GM19328 (cell line): ENCODE data around the gene EHD4.

ENCODE experiments used
- ATAC-seq: cut with Tn5 transposase; IDR thresholded peaks from one replicate; pipeline ENCODE4 v1.9.1; 2021; ENCODE audit warnings: mild to moderate bottlenecking, moderate library complexity; ENCODE audit not compliant: unreplicated experiment

EHD4 gene

DNA sequence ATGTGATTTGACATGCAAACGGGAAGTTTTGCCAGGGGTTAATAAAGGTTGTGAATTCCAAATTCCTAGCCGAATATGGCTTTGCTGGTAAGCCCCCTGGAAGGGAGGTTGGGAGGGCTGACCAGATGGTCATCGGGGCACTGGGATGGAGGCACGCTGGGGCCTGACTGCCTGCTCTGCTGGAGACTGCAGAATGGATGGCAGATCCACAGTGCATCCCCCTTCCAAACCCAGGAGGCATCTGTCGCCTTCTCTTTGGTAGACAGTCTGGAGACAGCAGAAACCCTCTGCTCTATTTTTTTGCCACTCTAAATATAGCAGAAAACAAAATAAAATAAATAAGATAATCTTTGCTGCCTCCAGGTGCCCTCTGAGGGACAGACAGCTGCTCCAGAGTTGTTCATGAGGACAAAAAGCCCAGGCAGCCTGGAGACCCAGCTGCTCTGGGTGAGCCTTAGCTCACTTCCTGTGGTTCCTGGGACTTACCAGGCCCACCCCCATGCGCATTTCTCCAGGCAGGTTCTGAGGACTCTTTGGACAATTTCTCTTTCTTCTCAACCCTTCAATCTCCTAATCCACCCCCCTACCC, 72.4 kb downstream of the EHD4 start:
- no peak for ATAC-seq

DNA sequence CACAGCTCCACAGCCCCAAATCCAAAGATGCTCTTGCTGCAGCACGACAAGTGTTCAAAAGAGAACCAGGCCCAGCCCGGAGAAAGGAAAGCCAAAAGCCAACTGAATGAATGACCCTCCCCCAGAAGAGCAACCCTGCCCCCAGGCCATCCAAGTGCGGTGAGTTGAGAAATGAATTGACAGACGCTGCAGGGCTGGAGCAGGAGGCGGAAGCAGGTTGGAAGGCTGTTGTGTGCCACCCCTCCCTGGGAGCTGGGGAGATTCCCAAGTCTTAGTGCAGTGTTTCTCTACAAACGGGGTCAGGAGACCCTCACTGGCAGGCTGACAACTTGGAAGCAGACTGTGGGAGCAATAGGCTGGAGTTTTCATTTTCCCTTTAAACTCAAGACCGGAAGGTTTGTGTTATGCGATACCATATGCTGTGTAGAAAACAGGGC, 75.0 kb downstream of the EHD4 start:
- no peak for ATAC-seq

DNA sequence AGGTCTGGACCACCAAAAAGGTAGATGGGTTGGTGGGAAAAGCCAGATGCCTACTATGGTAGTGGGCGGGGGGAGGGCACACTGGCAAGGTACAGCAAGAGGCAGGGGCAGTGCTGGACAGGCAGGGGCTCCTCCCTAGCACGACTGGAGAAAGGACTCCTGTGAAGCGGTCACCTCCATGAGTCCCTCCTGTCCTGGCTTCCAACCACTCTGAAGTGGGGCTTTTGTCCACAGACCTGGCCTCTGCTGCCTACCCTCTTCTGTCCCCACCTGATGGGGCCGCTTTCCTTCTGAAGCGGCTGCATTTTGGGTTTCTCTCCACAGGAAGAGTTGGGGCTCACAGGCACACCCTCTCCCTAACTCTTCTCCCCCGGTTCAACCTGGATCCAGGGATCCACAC, 75.8 kb downstream of the EHD4 start:
- no peak for ATAC-seq

DNA sequence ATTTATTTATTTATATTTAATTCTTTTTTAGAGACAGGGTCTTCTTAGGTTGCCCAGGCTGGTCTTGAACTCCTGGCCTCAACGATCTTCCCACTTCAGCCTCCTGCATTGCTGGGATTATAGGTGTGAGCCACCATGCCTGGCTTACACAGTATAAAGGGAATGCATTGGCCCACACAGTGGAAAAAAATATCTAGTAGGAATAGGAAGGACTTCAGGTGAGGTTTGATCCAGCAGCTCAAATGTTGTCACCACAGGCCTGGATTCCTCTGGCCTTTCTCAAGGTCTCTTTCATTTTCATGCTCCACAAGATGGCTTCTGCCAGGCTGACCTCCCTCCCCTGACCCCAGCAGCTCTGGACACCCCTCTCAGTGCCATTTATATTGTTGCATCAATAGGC, 76.4 kb downstream of the EHD4 start:
- no peak for ATAC-seq

DNA sequence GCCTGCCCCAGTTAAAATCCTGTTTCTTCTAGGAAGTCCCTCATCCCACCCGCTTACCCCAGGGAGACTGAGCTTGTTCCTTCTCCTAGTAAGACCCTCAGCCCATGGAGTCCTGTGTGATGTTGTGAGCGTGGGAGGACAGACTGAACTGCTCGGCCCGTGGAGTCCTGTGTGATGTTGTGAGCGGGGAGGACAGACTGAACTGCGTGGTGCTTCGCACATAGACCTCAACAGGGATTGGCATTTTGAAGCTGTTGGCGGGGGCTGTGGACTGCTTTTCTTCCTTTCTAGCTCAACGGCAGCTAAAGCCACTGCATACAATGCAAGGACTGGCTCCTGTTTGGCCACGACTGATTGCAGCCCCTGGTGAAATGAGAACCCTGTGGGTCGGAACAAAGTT, 76.9 kb downstream of the EHD4 start:
- ATAC-seq: no peak

DNA sequence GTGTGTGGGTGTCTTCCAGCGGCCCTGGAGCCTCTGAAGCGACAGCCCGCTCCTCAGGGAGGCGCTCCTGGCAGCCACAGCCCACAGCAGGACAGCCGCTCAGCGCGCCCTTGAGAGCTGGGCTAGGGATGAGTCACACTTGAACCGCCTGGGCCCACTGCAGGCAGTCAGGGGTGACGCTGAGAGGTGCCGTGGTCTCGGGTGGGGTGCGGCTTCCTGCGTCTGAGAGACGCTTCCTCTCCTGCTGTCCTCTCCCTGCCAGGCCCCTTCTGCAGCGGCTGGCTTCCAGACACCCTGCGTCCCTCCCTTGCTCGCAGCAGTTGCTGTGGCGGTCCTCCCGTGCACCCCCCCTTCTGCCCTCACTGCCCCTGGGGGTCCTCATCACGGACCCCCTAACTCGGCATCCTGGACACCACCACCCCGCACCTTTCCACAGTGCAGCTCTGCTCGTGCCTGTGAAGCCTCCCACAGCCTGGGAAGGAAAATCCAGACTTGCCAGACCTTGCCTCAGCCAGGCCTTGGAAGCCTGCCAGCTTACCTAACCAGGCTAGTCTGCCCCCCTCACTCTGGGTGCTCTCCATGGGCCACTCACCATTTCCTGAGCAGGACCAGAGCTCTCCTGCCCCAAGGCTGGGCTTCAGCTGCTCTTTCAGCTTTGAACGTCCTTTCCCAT, 77.4 kb downstream of the EHD4 start:
- peak; percentile 76 for ATAC-seq

DNA sequence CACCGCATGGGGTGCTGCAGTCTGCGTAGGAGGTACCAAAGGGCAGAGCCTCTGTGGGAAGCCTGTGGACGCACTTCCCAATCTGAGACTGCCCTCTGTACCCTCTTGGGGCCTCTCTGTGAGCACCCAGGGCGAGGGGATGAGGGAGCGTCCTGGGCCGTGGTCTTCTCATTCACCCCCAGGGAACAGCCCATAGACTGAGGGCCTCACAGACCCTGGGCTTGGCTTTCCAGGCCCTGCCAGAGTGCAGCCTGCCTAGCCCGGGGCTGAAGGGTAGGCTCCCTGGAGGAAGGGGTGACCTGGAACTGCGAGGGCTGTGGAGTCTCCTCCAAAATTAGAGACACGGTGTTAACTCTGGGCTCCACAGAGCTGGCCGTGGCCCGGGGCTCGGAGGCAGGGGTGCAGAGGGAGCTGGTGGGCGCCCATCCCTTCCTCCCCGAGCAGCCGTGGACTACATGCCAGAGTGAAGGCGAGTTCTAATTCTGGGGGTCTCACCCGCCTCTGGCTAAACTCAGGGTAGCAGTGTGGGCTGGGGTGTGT, 78.0 kb downstream of the EHD4 start:
- ATAC-seq: no peak

DNA sequence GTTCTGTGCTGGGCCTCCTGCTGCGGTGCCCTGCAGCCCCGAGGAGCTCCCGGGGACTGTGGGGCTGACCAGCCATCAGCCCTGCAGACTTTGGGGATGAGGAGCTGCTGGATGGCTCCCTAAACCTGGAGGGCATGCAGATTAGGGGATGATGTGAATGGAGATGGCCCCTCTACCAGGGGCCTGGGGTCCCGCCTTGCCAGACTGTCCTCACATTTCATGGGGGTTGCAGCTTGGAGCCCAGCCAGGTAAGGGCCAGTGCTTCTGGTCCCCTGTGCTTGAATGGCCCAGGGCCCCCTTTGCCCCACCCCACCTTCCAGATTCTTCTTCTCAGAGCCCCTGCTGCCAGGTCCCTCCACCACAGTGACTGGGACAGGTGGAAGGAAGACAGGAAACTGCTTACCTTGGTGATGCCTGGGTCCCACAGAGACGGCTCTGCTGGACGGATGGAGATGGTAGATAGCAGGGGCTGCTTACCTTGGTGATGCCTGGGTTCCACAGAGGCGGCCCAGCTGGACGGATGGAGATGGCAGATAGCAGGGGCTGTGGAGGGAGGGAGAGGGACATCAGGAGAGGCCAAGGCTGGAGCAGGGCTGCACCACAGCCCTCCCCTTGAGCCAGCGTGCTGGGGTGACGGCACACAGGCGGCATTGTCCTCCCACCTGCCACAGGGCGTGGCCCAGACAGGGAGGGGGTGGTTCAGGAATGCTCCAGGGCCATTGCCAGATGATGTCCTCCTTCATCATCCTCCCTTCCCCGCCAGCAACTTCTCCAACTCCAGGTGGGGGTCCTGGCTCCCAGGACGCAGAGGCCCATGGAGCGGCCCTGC, 78.7 kb downstream of the EHD4 start, which contains the start of gene SPTBN5:
SPTBN5 (minus strand) TSS at position 632 of the 829 bp plus-strand sequence; CDS start at position 76, 556 bp downstream.
- no peak for ATAC-seq

DNA sequence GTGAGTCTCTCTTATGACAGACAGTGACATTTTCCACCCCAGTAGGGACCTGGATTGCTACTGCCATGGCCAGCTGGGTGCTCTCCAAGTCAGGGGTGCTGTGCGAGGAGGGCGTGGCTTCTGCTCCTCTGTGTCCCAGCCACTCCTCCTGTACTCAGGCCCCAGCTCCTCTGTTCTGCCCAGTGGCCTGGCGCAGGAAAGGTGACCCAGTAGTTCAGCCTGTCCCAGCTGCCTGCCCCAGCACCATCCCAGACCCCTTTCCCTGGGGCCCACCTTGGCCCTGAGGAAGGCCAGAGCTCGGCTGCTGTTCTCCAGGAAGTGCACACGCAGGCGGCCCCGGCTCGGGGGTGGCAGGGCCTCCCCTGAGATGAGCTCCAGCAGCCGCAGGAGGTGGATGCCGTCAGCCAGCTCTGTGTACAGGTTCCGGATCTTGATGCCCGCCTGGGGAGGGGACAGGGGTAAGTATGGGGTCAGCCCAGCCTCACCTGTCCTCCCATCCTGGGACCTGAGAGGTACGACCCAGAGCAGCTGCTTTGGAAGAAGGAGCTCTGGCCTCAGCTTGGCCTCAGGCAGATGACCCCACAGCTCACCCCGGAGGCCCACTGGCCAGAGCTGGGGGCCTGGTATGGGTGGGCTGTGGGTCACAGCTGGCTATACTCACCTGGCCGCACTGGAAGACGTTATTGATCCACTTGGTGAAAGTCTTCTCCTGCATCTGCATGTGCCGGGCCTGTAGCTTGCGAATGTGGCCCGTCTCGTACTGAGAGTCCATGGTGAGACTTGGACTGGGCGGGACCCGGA, 79.5 kb downstream of the EHD4 start:
- ATAC-seq: no peak

DNA sequence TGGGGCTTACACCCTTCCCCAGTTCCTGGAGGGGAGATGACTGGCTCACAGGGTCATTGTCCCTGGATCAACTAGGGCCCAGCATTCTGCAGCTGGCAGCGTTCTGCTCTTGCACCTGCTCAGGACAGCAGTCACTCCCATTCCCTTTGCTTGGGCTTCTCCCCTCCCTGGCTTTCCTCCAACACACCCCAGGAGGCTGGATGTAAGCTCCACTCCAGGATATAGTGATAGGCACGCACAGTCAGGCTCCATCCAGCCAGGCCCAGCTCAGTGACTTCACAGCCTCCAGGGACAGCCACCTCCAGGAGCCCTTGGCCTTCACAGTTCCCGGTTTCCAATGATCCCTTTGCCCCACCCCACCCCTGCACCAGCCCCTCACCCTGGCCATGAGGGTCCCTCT, 80.4 kb downstream of the EHD4 start:
- ATAC-seq: no peak

DNA sequence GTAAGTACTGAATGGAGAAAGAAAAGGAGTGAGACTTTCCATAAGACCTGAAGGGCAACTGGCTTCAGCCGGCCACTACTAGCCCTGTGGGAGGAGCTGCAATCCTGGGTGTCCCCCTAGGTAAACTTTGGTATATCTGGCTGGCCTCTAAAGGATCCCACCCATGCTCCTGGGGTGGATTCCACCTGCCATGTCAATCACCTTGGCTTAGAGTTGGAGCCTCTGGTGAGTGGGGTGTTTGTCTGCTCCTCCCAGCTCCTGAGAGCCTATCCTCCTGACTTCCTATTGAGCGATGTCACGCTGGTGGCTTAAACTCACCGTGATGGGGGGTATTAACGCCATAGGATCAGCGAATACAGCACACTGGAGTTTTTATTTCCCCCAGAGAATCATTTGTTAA, 81.1 kb downstream of the EHD4 start:
- no peak for ATAC-seq

DNA sequence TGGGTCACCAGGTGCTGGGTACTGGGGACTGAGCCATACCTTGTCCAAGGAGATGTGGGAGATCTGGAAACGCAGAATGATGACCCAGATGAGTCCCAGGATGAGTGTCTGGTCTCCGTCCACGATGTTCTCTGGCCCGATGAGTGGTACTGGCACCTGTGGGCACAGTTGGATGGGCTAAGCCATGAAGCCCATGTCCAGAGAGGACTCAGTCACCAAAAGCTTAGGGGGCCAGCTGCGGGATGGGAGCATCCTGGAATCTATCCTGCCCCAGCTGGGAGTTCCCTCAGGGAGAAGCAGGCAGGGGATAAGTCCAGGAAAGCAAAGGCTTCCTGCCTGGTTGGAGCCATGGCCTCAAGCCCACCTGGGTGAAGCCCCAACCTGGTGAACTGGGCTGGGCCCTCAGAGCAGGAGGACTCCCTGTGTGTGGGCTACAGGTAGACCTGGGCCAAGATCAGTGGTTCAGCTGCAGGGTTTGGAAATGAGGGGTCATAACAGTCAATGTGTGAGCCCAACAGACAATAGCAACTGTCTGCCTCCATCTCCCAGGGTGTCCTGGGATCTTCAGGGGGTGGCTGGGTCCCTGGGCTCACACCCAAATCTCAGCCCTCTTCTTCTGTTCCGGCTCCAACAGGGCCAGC, 82.2 kb downstream of the EHD4 start:
- no peak for ATAC-seq

DNA sequence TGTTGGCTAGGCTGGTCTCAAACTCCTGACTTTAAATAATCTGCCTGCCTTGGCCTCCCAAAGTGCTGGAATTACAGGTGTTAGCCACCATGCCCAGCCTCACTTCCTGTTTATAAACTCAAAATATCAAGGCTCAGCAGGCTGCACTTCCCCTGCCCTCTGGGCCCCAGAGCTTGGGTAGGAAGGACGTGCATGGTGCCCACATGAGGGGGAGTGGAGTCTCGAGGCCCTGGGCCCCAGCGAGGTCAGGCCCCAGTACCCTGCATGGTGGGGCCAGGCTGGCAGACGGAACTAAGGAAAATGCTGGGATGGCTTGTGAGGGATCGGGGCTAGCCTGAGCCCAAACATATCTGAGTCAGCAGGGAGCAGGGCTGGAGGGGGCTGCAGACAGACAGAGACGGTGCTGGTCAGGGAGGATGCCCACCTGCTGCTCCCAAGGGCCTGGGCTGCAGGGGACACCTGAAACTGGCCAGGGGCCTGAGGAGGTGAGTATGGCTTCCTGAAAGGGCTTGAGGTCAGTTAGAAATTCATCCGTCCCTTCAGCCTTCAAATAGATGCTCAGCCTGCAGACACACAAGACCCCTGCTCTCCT, 83.6 kb downstream of the EHD4 start:
- ATAC-seq: no peak

DNA sequence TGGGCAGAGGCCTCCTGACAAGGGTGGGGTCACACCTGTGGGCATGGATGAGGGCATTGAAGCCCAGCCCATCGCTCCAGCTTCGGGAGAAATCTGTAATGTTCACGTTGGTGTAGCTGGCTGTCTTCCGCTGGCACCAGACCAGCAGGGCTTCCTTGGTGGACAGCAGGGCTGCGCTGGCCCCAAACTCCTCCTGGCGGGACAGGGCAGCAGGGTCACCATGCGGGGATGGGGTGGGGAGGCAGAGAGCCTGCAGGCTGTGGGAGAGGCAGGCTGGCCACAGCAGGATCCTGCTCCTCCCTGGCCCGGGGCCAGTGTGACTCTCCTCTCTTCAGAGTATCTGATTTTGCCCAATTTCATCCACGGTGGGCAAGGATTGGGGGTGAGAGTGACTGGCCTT, 84.5 kb downstream of the EHD4 start:
- ATAC-seq: no peak

DNA sequence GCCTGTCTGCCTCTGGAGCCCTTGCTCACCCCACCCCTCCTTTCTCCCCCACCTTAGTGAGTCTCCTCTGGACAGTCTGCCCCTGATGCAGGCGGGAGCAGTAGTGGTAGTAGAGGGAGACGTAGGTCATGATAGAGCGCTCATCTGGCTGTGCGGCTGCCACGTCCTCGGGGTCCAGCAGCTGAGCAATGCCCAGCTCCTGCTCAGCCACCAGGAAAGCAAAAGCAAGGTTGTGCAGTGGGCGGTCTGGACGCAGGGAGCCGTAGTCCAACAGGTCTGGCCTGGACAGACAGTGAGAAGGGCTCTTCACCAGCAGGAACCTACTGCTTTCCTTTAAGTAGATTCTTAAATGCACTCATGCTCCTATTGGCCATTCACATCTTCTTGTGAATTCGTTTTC, 85.2 kb downstream of the EHD4 start:
- ATAC-seq: no peak

DNA sequence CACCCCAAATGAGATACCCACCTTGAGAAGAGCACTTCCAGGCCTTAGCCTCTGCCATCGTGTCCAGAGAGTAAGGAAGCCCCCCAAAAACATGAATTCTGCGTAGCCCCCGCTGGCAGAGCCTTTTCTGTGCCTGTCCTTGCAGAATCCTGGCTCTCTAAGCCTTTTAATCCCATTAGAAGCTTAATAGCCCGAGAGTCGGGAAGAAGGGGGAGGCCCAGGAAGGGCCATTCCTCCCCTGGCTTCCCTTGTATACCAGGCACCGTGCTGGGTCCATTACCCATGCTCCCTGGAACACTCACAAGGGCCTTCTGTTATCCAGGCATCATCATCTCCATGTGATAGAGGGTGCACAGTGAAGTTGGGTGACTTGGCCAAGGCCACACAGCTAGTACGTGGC, 85.6 kb downstream of the EHD4 start:
- no peak for ATAC-seq

DNA sequence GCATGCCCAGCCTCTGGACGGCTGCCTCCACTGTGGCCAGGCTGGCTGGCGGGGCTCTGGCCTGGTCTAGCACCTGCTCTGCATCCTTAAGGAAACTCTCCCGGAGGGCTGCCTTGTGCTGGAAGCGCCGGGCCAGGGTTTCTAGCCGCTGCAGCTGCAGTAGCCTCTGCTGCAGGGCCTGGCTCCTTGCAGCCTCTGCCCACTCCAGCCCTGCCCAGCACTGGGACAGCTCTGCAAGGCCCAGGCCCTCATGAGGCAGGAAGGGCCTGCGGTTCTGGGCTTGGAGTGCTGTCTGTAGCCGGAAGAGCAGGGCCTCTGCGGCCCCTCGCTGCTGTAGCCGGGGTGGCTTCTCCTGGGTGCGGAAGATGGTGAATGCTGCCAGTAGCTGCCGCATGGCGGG, 86.5 kb downstream of the EHD4 start:
- ATAC-seq: no peak

DNA sequence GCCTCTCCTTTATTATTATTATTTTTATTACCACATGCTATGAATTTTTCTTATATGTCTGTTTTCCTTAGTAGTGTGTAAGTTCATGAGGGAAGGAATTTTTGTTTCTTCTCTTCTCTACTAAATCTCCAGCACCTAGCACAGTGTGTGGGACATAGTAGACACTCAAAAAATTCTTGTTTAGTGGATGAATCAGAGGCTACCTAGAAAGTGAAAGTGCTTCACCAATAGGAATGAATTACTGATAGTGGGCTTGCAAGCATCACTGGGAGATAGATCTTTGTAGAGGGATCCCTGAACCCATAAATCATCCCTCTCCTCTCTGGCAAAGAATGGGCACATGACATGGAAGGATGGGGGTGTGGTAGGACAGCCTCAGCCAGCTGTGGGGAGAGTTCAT, 87.0 kb downstream of the EHD4 start:
- ATAC-seq: no peak

DNA sequence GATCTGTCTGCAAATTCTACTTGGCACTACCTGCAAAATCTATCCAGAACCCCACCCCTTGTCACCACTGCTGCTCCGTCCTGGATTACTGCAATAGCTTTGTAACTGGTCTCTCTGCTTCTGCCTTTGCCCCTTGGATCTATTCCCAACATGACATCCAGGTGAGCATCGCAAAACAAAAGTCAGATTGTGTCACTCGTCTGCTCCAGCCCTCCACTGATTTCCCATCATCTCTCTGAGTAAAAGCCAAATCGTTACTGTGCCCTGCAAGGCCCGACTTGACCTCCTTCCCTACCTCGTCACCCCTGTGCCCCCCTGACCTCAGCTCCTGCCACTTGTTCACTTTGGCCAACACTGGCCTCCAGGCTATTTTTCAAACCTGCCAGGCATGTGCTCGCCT, 87.9 kb downstream of the EHD4 start:
- ATAC-seq: no peak

DNA sequence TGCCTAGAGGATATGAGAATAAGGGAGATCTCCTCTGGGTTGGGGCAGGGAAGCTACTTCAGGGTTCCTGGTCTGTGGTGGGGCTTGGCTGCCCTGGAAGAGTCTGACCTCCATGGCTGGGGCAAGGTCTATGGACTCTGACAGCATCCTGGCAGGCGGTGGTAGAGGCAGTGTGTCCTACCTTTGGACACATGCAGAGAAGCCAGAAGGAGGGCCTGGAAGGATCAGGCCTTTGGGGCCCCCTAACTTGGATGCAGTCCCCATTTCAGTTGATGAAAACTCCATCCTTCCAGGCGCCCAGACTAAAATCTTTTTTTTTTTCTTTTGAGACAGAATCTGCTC, 88.9 kb downstream of the EHD4 start:
- ATAC-seq: no peak
